IMR-90 (cell line): ENCODE data around the gene TAS2R50.

Experiments used
- BHLHE40 ChIP-seq: fragments of 150-350 bp; IDR thresholded peaks from 2 replicates; pipeline ENCODE4 v1.6.1; 2016; ENCODE audit warnings: mild to moderate bottlenecking, low read depth, low read length
- CEBPB ChIP-seq: IDR thresholded peaks from 2 replicates; pipeline ENCODE4 v1.6.1; 2012; ENCODE audit warnings: low read depth, low read length, improper control_type of control experiment
- CHD1 ChIP-seq: IDR thresholded peaks from 2 replicates; pipeline ENCODE4 v1.6.1; 2012; ENCODE audit warnings: low read depth, low read length, improper control_type of control experiment
- CTCF ChIP-seq: conservative IDR thresholded peaks from 2 replicates; pipeline ENCODE4 v1.5.1; 2012; ENCODE audit warnings: mild to moderate bottlenecking, low read depth, low read length, improper control_type of control experiment
- ELK1 ChIP-seq: fragments of 150-350 bp; IDR thresholded peaks from 2 replicates; pipeline ENCODE4 v1.6.1; 2016; ENCODE audit warnings: low read depth, mild to moderate bottlenecking, low read length, moderate library complexity, borderline replicate concordance
- MAZ ChIP-seq: IDR thresholded peaks from 2 replicates; pipeline ENCODE4 v1.6.1; 2012; ENCODE audit warnings: low read depth, mild to moderate bottlenecking, low read length, improper control_type of control experiment, moderate library complexity, borderline replicate concordance
- MXI1 ChIP-seq: IDR thresholded peaks from 2 replicates; pipeline ENCODE4 v1.6.1; 2012; ENCODE audit warnings: low read depth, mild to moderate bottlenecking, low read length, moderate library complexity, borderline replicate concordance
- NFE2L2 ChIP-seq: fragments of 150-350 bp; IDR thresholded peaks from 2 replicates; pipeline ENCODE4 v1.6.1; 2016; ENCODE audit warnings: low read depth, mild to moderate bottlenecking, low read length
- POLR2A ChIP-seq: IDR thresholded peaks from 2 replicates; pipeline ENCODE4 v1.6.1; 2012; ENCODE audit warnings: mild to moderate bottlenecking, low read depth, low read length
- RAD21 ChIP-seq: IDR thresholded peaks from 2 replicates; pipeline ENCODE4 v1.6.1; 2012; ENCODE audit warnings: low read length, improper control_type of control experiment
- RCOR1 ChIP-seq: IDR thresholded peaks from 2 replicates; pipeline ENCODE4 v1.6.1; 2012; ENCODE audit warnings: mild to moderate bottlenecking, low read length, improper control_type of control experiment; ENCODE audit not compliant: insufficient replicate concordance
- SMC3 ChIP-seq: fragments of 150-350 bp; IDR thresholded peaks from 2 replicates; pipeline ENCODE4 v1.6.1; 2016; ENCODE audit warnings: low read depth, mild to moderate bottlenecking, antibody characterized with exemption, low read length, moderate library complexity
- USF2 ChIP-seq: fragments of 150-350 bp; IDR thresholded peaks from 2 replicates; pipeline ENCODE4 v1.6.1; 2017; ENCODE audit warnings: mild to moderate bottlenecking, antibody characterized with exemption, low read length, low read depth

- TF ChIP-seq MAZ (no peak), CEBPB (no peak), CTCF (no peak), POLR2A (no peak), RAD21 (no peak), MXI1 (no peak), BHLHE40 (no peak), USF2 (no peak), NFE2L2 (no peak), SMC3 (no peak), ELK1 (no peak), CHD1 (no peak), RCOR1 (no peak)
Measured at GRCh38 chr12:11015775-11016430, 29.2 kb upstream of the TAS2R50 start.
